ENCODE data around the gene RAD21L1.

RAD21L1 gene

GRCh38 chr20:1186367-1186991 is 39.4 kb upstream of the RAD21L1 start:
- DNase-seq (ENCODE audit: insufficient read length): no peak
- TF ChIP-seq TAF1 (IDR thresholded peaks at IDR 0.05; ENCODE audit: borderline replicate concordance, low read depth, low read length) (no peak), POLR2A (IDR thresholded peaks at IDR 0.05; ENCODE audit: low read depth, low read length) (no peak), POLR2AphosphoS5 (IDR thresholded peaks at IDR 0.05; ENCODE audit: low read depth, low read length) (no peak)
- no peak for FAIRE-seq

GRCh38 chr20:1187605-1188171 is 38.2 kb upstream of the RAD21L1 start:
- DNase-seq (ENCODE audit: insufficient read length): no peak
- no peak for TF ChIP-seq TAF1 (IDR thresholded peaks at IDR 0.05; ENCODE audit: borderline replicate concordance, low read depth, low read length)
- no peak for TF ChIP-seq POLR2A (IDR thresholded peaks at IDR 0.05; ENCODE audit: low read depth, low read length)
- no peak for TF ChIP-seq POLR2AphosphoS5 (IDR thresholded peaks at IDR 0.05; ENCODE audit: low read depth, low read length)
- no peak for FAIRE-seq

GRCh38 chr20:1188347-1188746 is 37.5 kb upstream of the RAD21L1 start:
- TF ChIP-seq POLR2AphosphoS5 (IDR thresholded peaks at IDR 0.05; ENCODE audit: low read depth, low read length): no peak
- TF ChIP-seq TAF1 (IDR thresholded peaks at IDR 0.05; ENCODE audit: borderline replicate concordance, low read depth, low read length): no peak
- TF ChIP-seq POLR2A (IDR thresholded peaks at IDR 0.05; ENCODE audit: low read depth, low read length): no peak
- no peak for DNase-seq (ENCODE audit: insufficient read length)
- peak; percentile 36 for FAIRE-seq

GRCh38 chr20:1189827-1190226 is 36.0 kb upstream of the RAD21L1 start:
- TF ChIP-seq POLR2AphosphoS5 (IDR thresholded peaks at IDR 0.05; ENCODE audit: low read depth, low read length) (no peak), POLR2A (IDR thresholded peaks at IDR 0.05; ENCODE audit: low read depth, low read length) (no peak), TAF1 (IDR thresholded peaks at IDR 0.05; ENCODE audit: borderline replicate concordance, low read depth, low read length) (no peak)
- DNase-seq (ENCODE audit: insufficient read length) (no peak), FAIRE-seq (no peak)

GRCh38 chr20:1190847-1191246 is 35.0 kb upstream of the RAD21L1 start:
- TF ChIP-seq TAF1 (IDR thresholded peaks at IDR 0.05; ENCODE audit: borderline replicate concordance, low read depth, low read length) (no peak), POLR2AphosphoS5 (IDR thresholded peaks at IDR 0.05; ENCODE audit: low read depth, low read length) (no peak), POLR2A (IDR thresholded peaks at IDR 0.05; ENCODE audit: low read depth, low read length) (no peak)
- DNase-seq (ENCODE audit: insufficient read length) (no peak), FAIRE-seq (no peak)

- no peak for FAIRE-seq
- no peak for DNase-seq (ENCODE audit: insufficient read length)
- no peak for TF ChIP-seq POLR2A (IDR thresholded peaks at IDR 0.05; ENCODE audit: low read depth, low read length)
- no peak for TF ChIP-seq TAF1 (IDR thresholded peaks at IDR 0.05; ENCODE audit: borderline replicate concordance, low read depth, low read length)
- TF ChIP-seq POLR2AphosphoS5 (IDR thresholded peaks at IDR 0.05; ENCODE audit: low read depth, low read length): no peak
These were observed 34.5 kb upstream of the RAD21L1 start for GRCh38 chr20:1191299-1191698.

- DNase-seq (ENCODE audit: insufficient read length): no peak
- no peak for TF ChIP-seq POLR2A (IDR thresholded peaks at IDR 0.05; ENCODE audit: low read depth, low read length)
- no peak for TF ChIP-seq POLR2AphosphoS5 (IDR thresholded peaks at IDR 0.05; ENCODE audit: low read depth, low read length)
- TF ChIP-seq TAF1 (IDR thresholded peaks at IDR 0.05; ENCODE audit: borderline replicate concordance, low read depth, low read length): no peak
- no peak for FAIRE-seq
These were observed 30.6 kb upstream of the RAD21L1 start for GRCh38 chr20:1195226-1195625.

- FAIRE-seq (no peak), DNase-seq (ENCODE audit: insufficient read length) (no peak)
- TF ChIP-seq POLR2A (IDR thresholded peaks at IDR 0.05; ENCODE audit: low read depth, low read length): no peak
- TF ChIP-seq TAF1 (IDR thresholded peaks at IDR 0.05; ENCODE audit: borderline replicate concordance, low read depth, low read length): no peak
These were observed 29.2 kb upstream of the RAD21L1 start for GRCh38 chr20:1196634-1197033.

- no peak for TF ChIP-seq TAF1 (IDR thresholded peaks at IDR 0.05; ENCODE audit: borderline replicate concordance, low read depth, low read length)
- no peak for TF ChIP-seq POLR2A (IDR thresholded peaks at IDR 0.05; ENCODE audit: low read depth, low read length)
- TF ChIP-seq POLR2AphosphoS5 (IDR thresholded peaks at IDR 0.05; ENCODE audit: low read depth, low read length): no peak
- FAIRE-seq: no peak
- no peak for DNase-seq (ENCODE audit: insufficient read length)
These were observed 28.0 kb upstream of the RAD21L1 start for GRCh38 chr20:1197801-1198200.

GRCh38 chr20:1198751-1199150 is 27.1 kb upstream of the RAD21L1 start:
- no peak for TF ChIP-seq TAF1 (IDR thresholded peaks at IDR 0.05; ENCODE audit: borderline replicate concordance, low read depth, low read length)
- no peak for TF ChIP-seq POLR2A (IDR thresholded peaks at IDR 0.05; ENCODE audit: low read depth, low read length)
- DNase-seq (ENCODE audit: insufficient read length): no peak
- no peak for FAIRE-seq

- FAIRE-seq: no peak
- no peak for TF ChIP-seq POLR2AphosphoS5 (IDR thresholded peaks at IDR 0.05; ENCODE audit: low read depth, low read length)
- no peak for TF ChIP-seq POLR2A (IDR thresholded peaks at IDR 0.05; ENCODE audit: low read depth, low read length)
- no peak for TF ChIP-seq TAF1 (IDR thresholded peaks at IDR 0.05; ENCODE audit: borderline replicate concordance, low read depth, low read length)
- no peak for DNase-seq (ENCODE audit: insufficient read length)
These were observed 26.5 kb upstream of the RAD21L1 start for GRCh38 chr20:1199212-1199873.

GRCh38 chr20:1199964-1200363 is 25.9 kb upstream of the RAD21L1 start:
- FAIRE-seq: no peak
- TF ChIP-seq TAF1 (IDR thresholded peaks at IDR 0.05; ENCODE audit: borderline replicate concordance, low read depth, low read length) (no peak), POLR2AphosphoS5 (IDR thresholded peaks at IDR 0.05; ENCODE audit: low read depth, low read length) (no peak), POLR2A (IDR thresholded peaks at IDR 0.05; ENCODE audit: low read depth, low read length) (no peak)

More at GRCh38 chr20:1199964-1200363, 25.9 kb upstream of the RAD21L1 start:
- DNase-seq (ENCODE audit: insufficient read length): no peak
